Hematopoietic multipotent progenitor cell treated with erythropoietin and hydrocortisone succinate and interleukin-3 and kit ligand, for 4 days (in vitro differentiated cells): ENCODE results near the gene PBX3.

ENCODE experiments used
- DNase-seq: peaks from one replicate; pipeline ENCODE4 v3.0.0-alpha.2; 2015

The PBX3 gene

DNA sequence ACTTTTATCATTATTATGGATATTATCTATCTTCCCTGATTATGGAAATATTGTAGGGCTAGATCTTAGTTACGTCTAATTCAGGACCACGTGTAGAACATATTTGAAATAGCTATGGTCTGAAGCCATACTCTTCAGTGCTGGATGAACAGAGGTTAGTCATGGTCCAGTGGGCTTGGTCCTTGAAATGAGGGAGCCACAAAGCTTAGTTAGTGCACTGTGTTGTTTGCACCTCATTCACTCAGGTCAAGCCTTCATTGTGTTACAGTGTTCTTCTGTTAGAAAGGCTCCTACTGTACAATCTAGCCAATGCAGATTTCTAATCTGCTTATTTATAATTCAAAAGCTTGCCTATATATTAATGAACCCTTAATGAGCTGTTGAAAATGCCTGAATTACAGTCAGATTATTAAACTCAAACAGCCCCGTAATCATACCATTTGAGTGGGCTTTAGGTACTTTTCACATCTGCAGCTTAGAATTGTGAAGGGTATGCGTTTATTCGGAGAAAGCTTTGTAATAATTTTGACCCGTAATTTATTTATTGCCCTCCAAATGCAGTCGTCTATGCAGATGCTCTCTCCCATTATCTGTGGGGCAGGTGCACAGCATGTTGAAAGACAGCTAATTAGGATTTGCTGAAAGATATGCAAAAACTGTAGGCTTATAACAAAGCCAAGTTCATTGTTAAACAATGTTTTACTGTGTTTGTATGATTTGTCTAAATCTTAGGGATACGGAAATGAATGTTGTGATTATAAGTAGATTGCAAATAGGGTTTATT, 164.9 kb downstream of the PBX3 start:
- DNase-seq = no peak

- DNase-seq = no peak
Observed at GRCh38 chr9:125912667-125913066, 165.5 kb downstream of the PBX3 start.

DNA sequence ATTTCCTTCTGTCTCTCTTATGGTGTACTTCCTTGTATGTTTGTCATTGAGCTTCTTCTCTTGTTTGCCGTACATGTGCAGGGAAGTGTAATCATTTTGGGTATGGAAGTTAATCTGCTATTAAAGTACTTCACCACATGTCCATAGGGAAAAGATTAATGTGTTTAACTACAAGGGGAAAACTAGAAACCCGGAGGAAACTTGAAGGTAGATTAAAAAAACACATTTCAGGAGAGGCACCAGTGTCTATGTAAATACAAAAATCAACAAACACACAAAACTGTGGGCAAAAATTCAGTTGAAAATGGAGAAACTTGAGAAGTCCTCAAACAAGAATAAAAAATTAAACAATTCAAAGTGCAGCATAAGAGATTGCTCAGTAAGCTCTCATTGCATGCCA, 166.4 kb downstream of the PBX3 start:
- DNase-seq = no peak

DNA sequence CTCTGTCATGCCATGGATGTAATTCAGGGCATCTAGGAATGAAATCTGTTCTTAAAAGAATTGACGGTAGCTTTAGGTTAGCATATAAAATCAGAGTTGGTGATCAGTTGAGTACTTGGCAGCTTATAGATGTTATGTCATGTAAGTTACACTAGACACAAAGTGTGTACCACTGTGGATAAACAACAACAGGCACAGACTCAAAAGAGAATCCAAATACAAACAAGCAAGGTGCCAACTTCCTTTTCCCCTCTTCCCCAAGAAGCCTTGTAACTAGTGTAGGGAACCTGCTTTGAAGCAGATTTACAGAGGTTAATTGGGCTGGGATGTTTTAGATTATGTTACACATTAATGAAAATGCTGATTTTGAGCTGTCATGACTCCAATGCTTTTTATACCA, 167.2 kb downstream of the PBX3 start:
- DNase-seq = no peak

- no peak for DNase-seq
Observed at GRCh38 chr9:125915606-125916005, 168.4 kb downstream of the PBX3 start.

- DNase-seq = no peak
Observed at GRCh38 chr9:125919565-125919964, 172.4 kb downstream of the PBX3 start.

- no peak for DNase-seq
Observed at GRCh38 chr9:125920402-125920801, 173.2 kb downstream of the PBX3 start.

DNA sequence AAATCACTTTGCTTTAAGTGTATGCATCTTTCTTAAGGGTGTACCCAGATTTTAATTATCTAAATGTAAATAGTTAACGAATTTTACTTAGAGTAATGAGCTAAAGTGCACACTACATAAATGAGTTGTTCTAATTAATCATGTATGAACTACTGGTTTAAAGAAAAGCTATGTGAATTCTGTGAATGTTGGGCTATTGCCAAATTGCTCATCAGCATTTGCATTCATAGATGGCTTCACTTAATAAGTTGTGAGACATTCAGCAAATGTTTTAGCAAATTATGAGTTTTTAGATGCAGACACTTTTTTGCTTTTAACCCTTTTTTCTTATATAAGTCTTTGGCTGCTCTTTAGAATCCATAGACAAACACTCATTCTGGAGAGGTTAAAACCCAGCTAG, 175.7 kb downstream of the PBX3 start:
- DNase-seq = no peak

GRCh38 chr9:125924351-125924750, 177.2 kb downstream of the PBX3 start:
- DNase-seq = no peak

DNA sequence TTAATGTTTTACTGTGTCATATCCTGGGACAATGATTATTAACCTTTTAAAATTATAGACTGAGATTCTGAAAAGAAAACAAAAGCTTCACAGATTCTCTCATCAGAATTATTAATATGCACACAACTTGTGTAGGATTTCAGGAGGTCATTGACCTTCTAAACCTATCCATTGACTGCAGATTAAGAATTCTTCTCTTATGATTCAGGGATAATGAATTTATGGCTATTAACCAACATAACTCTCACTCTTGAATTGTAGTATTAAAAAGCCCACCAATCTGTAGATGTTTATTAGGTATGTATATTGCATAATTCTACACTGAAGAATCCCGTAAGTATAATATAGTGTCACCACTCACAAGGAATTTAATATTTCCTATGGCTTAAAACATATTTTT, 179.8 kb downstream of the PBX3 start:
- no peak for DNase-seq

DNA sequence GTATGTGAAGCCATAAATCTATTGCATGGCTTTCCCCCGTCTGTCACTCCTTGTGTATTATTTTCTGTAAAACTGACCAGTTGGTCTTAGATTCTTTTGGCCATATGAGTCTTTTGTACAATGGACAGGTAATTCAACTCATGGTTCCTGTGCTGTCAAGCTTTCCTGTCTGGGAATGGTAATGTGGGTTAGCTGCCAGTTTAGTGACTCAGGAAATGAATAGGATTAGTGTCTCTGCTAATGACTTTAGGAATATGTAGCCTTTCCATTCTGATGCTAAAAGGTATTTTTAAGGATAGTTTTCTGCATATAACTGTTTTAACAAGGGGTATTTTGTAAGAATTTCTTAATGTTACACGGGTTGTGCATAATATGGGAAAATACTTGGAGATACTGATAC, 182.7 kb downstream of the PBX3 start:
- no peak for DNase-seq

GRCh38 chr9:125931211-125931610, 184.0 kb downstream of the PBX3 start:
- no peak for DNase-seq

DNA sequence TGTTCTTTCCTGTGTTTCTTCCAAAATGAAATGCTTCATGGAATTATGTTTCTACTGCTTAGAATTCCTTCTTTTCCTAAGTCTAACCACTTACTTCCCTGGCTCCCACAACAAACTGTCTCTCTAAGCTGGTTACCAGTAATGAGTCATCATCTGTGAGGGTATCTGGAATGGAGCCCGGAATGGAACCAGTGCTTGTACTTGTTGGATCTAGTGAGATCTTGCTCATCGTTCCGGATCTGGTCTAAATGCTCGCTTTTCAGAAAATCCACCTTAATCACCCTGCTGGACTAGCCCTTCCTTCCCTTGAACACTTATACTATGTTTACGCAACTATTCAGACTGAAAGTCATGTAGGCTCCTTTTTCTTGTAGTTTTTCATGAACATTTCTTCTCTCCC, 184.8 kb downstream of the PBX3 start:
- DNase-seq = no peak

DNA sequence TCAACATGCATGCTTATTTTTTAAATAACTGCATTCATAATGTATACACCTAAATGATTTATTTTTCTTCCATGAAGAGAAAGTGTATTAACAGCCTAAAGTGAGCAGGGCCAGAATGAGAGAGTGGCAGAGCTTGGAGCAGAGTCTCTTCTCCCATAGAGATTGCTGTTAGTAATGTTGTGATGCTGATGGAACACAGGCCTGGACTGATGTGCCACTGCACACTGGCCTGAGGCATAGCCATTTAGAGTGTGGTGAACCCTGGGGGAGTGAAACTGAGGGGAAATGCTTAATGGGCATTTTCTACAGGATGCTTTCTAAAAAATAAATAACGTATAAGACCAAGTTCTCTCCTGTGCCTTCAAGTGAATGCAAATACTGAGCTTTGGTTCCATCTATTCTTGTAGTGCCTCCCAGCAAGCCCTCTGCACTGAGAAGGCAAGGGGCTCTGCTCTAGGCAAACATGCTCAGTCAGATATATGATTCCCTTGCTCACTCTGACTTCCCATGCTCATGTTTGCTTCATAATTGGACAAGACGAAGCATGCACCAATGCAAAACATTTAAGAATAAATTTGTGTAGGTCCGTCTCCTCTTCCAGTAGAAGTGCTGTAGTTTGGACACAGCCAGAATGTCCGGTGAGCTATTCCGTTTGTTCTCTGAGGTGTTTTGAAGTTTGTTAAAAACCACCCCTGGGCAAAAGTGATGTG, 185.7 kb downstream of the PBX3 start:
- no peak for DNase-seq

- DNase-seq = no peak
Observed at GRCh38 chr9:125942125-125942524, 195.0 kb downstream of the PBX3 start.

- DNase-seq = no peak
Observed at GRCh38 chr9:125943831-125944230, 196.7 kb downstream of the PBX3 start.

- no peak for DNase-seq
Observed at GRCh38 chr9:125946397-125946796, 199.2 kb downstream of the PBX3 start.

- no peak for DNase-seq
Observed at GRCh38 chr9:125948887-125949596, 201.9 kb downstream of the PBX3 start.

DNA sequence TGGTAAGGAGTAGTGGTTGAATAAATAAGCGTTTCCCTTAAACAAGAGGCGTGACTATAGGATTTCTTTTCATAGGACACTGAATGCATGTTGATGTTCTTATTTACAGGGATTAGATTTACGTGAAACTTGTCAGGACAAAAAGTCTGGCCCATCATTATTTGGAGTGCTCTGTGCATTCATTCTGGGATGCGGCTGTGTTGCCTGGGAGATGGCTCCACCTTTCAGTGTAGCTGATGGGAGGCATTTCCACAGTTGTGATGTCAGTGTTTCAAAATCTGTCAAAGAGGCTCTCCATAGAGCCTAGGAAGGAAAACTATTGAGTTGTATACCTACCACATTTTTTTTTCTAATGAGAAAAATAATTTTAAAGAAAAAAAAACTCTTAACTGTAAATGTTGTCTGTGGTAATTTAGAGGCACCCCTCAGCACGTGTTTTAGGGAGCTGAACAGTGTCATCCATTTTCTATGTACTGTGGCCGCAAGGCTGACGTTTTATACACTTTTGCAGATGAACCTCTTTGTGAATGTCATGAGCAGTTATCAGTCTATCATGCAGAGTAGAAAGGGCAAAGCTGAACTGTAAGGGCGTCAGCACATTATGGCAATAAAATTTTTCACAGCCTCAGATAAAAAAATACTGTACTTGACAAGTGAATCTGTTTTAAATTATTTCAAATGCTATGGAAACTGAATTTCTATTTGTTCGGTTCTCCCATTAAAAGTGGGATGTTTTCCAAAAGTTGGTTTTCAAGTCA, 202.7 kb downstream of the PBX3 start:
- DNase-seq = no peak

- no peak for DNase-seq
Observed at GRCh38 chr9:125950880-125951471, 203.8 kb downstream of the PBX3 start.

DNA sequence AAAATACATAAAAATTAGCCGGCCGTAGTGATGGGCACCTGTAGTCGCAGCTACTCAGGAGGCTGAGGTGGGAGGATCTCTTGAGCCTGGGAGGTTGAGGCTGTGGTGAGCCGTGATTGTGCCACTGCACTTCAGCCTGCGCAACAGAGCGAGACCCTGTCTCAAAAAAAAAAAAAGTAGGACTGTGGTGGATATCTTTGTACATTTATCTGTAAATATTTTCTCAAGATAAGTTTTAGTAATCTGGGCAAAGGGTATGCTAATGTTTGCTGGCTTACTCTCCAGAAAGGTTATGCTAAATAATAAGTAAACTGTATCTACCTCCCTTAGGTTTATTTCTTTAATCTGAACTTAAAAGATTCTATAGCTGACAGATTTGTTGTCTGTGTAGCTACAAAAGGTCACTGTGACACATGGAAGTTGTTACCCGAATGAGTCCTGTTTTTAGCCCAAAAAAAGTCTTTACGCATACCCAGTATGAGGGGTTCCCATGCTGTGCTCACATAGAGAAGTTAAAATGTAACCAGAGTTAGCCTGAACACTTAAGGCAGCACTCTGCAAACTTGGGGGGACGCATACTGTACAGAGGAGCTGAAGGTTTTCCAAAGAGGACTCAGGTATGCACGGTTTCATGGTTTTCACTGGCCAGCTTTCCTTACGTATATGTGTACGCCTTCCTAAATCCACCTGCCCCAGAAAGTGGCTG, 206.3 kb downstream of the PBX3 start:
- DNase-seq = no peak

DNA sequence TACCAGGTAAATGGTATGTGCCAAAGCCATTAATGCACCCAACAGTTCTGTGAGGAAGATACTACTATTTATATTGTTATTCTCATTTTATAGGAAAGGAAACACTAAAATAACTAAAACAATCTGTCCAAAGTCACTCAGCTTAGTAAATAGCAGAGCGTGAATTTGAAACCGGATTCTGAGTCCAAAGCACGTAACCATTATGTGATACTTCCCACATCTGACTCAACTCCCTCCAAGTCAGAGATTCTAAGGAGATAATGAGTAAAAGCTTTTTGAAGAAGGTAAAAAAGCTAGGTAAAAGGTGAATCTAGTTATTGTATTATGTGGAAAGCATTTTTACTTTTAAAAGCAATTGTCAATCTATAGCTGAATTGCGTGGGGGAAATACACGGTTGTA, 208.9 kb downstream of the PBX3 start:
- no peak for DNase-seq
